Neural cell (in vitro differentiated cells): ENCODE results near the gene GNG7.

Source experiments
- CTCF ChIP-seq: fragments of 450-650 bp; IDR thresholded peaks from 2 replicates; pipeline ENCODE4 v1.5.1; 2014; ENCODE audit warnings: antibody characterized with exemption, mild to moderate bottlenecking, moderate library complexity; ENCODE audit not compliant: poor library complexity, severe bottlenecking
- EP300 ChIP-seq: fragments of 450-650 bp; conservative IDR thresholded peaks from 2 replicates; pipeline ENCODE4 v1.6.1; 2014; ENCODE audit warnings: antibody characterized with exemption, mild to moderate bottlenecking, moderate library complexity; ENCODE audit not compliant: poor library complexity, severe bottlenecking
- EZH2 ChIP-seq: fragments of 200-600, 300-800 bp; shearing (Covaris generic), sonication (generic); IDR thresholded peaks from 2 replicates; pipeline ENCODE4 v1.6.1; 2014; ENCODE audit warnings: antibody characterized with exemption, low read length, borderline replicate concordance, mild to moderate bottlenecking; ENCODE audit not compliant: insufficient read depth, poor library complexity, severe bottlenecking
- POLR2AphosphoS5 ChIP-seq: IDR thresholded peaks from 2 replicates; pipeline ENCODE4 v1.6.1; 2012
- RAD21 ChIP-seq: fragments of 450-650 bp; conservative IDR thresholded peaks from 2 replicates; pipeline ENCODE4 v1.6.1; 2014; ENCODE audit warnings: antibody characterized with exemption, mild to moderate bottlenecking, moderate library complexity
- REST ChIP-seq: IDR thresholded peaks from 2 replicates; pipeline ENCODE4 v1.6.1; 2012; ENCODE audit warnings: borderline replicate concordance
- SMC3 ChIP-seq: fragments of 450-650 bp; conservative IDR thresholded peaks from 2 replicates; pipeline ENCODE4 v1.6.1; 2014; ENCODE audit warnings: antibody characterized with exemption, mild to moderate bottlenecking, moderate library complexity; ENCODE audit not compliant: poor library complexity
- TAF1 ChIP-seq: IDR thresholded peaks from 2 replicates; pipeline ENCODE4 v1.6.1; 2012; ENCODE audit warnings: low read depth

- TF ChIP-seq REST (no peak), EZH2 (no peak), TAF1 (no peak), CTCF (no peak), SMC3 (no peak), POLR2AphosphoS5 (no peak), EP300 (no peak), RAD21 (no peak)
Observed at GRCh38 chr19:2555422-2556220, 146.9 kb downstream of the GNG7 start.
